Measurements from ENCODE around the gene C20orf96. TPM values are rescaled to one million over a fixed set of nuclear protein-coding genes. Genes with fewer than 3 reads are reported as not detected.

Gene C20orf96
- total RNA-seq, 1 donor, result 4.8 TPM

DNA sequence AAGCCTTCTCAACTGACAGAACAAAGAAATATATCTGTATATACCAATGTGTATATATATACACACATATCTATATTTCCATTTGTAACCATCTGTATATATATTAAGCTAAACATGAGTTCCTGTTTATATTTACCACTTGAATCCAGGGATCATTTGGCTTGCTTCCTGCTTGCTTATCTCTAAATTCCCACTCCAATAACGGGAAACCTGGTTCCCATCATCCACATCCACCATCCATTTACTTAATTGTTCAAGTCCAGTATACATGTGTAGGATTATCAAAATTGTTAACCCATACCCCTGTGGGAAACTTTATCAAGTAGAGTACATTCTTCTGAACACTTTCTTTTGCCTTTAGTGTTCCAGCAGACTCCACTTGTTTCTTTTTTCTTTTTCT, 22.3 kb upstream of the C20orf96 start:
- DNase-seq (ENCODE audit: low read depth in 2 of 3, low spot score in 2 of 3), result no peak

DNA sequence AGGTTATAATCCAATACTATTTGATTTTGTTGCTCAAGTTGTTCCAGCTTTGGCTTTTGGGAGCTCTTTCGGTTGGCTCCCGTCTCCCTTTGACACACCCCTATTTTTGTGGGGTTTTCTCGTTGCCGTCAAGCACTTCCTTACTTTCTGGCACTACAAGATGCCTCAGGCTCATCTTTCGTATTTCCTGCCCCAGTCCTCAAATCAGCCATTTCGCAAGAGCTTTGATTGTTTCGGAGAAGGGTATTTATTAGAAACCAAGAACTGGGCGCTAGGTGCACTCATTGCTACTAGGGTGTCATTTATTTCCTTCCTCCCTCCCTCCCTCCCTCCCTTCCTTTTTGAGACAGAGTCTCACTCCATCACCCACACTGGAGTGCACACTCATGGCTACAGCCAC, 21.5 kb upstream of the C20orf96 start:
- DNase-seq (ENCODE audit: low read depth in 2 of 3, low spot score in 2 of 3), result no peak

DNA sequence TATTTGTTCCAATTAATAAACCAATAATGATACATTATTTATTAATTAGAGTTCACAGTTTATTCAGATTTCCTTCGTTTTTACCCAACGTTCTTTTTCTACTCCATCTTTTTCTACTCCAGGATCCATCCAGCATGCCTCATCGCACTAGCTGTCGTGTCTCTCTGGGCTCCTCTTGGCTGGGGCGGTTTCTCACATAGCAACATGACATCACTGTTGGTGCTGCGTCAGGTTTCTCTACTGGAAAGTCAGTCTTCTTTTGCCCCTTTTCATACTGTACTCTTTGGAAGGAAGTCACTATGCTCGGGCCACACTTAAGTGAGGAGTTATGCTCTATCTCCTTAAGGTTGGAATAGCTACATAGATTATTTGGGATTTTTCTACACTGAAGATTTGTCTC, 21.1 kb upstream of the C20orf96 start:
- no peak for DNase-seq (ENCODE audit: low read depth in 2 of 3, low spot score in 2 of 3)

DNA sequence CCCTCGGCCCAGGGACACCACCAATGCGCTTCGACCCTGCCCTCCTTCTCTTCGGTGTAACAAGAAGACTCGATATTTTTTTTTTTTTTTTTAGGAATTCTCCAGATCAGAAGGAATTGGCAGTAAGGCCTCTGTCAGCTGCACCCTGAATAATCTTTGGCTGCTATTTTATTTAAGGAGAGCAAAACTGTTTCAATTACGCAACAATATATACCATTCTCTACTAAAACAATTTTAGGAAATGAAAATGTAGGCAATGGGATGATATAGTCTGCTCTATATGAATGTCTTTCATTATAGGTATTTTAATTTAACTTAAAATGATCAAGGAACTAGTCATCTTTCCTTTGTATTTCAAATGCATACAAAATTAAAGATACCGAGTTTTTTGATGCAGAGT, 20.1 kb upstream of the C20orf96 start:
- no peak for DNase-seq (ENCODE audit: low read depth in 2 of 3, low spot score in 2 of 3)

DNA sequence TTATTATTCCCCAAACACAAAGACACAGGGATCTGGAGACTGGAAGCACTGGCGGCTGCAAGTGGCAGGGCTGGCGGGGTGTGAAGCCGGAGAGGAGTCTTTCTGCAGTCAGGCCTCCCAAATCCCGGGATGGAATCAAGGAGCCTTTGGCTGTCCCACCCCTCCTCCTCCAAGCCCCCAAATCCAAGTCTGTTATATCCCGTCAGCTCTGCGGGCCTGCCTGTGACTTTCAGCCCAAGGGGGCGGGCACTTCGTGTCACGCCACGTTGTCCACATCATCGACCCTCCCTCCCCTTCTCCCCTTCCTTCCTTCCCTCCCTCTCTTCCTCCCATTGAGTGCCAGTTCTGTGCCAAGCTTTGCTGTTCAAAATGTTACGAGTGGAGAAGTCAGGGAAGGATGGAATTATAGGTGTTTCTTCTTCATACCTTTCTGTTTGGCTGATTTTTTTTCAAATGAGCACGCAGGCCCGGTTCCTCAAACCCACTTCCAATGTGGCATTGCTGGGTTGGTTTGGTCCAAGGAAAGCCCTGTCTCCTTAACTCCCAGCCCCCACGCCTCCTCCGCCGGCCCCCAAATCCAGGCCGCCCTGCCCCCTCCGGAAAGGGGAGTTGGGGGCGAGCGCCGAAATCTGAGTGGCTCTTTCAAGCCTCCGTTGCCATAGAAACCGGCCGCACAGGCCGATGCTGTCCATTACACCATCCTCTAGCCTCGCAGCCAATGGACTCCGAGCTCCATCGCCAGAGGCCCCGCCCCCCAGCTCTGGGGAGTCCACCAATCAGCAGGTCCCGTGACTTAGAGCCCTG, 19.5 kb upstream of the C20orf96 start:
- DNase-seq (ENCODE audit: low read depth in 2 of 3, low spot score in 2 of 3), result peak in 2 of 3 donors; percentile 95 to 99

DNA sequence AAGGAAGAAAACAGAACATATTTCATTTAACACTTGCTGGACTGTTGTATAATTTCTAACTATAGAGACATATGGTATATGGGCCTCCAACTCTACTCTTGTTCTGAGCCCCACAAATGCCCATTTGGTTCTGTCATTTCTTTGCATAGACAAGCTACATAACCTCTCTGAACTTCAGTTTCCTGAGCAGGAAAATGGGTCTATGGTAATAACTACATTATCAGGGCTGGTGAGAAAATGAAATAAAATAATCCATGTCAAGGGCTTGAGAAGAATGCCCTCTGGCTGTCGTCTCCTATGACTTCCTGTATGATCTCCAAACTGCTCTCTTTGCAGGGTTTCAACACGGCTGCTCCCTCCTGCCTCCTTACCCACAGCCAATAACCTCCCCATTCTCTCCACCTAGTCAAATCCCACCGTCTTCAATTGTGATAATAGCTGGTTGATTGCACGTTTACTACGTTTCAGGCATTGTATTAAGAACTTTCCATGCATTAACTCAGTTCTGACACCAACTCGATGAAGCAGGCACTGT, 18.8 kb upstream of the C20orf96 start:
- no peak for DNase-seq (ENCODE audit: low read depth in 2 of 3, low spot score in 2 of 3)

DNA sequence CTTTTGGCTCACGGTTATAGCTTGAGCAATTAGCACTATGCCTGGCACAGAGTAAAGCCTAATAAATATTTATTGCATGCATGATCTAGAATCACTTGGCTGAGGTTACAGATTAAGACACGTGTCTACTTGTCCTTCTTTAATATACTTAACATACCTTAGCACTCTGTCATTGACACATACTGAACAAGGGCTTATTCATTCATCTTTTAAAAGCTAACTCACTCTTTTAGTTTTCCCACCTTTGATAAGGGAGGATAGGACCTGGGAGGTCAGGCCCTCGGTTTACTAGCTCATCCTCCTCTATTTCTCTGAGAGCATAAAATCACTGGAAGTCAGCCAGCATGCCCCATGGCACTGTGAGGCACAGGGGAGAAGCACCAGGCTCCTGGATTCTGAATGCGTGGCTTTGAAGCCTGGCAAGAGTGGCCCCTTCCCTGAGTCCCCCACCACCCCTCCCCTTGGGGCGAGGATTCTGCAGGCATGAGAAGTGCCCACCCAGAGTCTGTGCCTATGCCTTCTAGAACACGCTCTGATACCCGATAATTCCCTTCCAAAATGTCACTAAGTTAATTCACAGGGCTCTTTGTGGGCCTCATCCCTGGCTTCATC, 18.0 kb upstream of the C20orf96 start:
- DNase-seq (ENCODE audit: low read depth in 2 of 3, low spot score in 2 of 3), result no peak

DNA sequence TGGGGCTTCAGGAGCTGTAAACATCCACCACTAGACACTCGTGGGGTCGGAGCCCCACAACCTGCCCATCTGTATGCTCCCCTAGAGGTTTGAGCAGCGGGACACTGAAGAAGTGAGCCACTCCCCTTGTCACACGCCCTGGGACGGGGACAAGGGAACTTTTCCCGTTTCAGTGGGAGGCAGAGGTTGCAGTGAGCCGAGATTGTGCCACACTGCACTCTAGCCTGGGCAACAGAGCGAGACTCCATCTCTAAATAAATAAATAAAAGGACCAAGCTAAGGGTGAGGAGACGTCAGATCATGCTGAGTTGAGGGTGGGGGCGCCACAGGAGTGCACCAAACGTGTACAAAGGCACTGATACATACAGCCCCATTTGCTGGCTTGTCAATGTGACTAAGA, 15.2 kb upstream of the C20orf96 start:
- DNase-seq (ENCODE audit: low read depth in 2 of 3, low spot score in 2 of 3), result no peak

DNA sequence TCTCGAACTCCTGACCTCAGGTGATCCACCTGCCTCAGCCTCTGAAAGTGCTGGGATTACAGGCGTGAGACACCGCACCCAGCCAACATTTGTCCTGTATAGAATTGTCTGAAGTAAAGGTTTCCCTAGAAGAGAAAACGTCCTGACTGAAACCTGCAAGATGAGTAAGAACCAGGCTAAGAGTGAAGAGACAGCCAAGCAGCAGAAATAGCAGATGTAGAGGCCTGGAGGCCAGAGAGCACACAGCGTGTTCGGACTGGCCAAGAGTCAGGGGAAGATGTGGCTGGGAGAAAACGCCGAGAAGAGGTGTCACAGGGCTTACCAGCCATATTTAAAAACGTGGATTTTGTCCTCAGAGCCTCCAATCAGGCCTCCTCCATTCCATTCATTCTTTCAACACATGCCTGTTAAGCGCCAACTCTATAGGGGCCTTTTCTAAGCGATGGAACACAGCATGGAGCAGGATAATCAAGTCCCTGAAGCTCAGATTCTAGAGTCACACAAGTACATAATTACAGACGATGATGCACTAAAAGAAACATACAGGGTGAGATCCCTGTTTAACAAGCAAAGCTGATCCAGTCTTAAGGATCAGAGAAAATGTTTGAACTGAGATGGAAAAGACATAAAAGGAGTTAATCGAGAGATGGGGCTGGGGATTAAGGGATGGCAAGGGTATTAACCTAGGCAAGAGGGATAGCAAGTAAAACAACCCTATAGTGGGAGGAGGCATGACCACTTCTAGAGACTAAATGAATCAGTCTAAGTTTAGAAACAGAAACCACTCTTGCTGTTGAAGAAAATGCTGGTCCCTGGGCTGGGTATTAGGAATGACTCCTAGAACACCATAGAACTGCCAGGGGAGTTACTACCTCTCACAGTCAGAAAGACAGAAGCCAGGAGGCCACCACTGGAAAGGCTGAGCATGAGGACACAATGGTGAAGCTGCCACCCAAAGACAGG, 11.6 kb upstream of the C20orf96 start:
- DNase-seq (ENCODE audit: low read depth in 2 of 3, low spot score in 2 of 3), result no peak

DNA sequence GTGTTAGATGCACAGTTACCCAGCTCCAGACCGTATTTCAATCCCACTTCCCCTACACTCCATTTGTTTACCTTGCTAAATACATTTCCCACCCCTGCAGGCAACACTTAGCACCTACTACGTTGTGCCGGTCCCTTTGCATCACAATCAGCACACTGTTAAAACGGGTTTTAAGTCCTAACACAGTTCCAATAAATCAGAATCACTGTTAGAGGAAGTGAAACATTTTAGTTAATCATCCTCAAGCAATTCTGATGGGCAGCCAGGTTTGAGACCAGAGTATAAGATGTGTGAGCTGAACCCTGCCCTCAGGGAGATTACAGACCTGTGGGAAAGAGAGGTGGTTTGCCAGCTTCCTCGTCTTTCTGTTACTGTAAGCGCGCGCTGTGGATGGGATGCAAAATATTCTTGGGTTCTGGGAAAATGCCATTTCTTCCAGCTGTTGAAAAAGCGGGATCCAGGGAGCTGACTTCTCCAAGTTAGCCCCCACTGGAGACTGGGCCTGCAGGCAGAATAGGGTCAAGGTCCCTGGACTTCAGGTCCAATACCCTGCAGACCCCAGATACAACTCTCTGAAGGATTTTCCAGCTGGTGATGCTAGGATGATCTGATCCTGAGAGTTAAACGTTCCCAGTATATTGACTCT, 9.9 kb upstream of the C20orf96 start:
- no peak for DNase-seq (ENCODE audit: low read depth in 2 of 3, low spot score in 2 of 3)

DNA sequence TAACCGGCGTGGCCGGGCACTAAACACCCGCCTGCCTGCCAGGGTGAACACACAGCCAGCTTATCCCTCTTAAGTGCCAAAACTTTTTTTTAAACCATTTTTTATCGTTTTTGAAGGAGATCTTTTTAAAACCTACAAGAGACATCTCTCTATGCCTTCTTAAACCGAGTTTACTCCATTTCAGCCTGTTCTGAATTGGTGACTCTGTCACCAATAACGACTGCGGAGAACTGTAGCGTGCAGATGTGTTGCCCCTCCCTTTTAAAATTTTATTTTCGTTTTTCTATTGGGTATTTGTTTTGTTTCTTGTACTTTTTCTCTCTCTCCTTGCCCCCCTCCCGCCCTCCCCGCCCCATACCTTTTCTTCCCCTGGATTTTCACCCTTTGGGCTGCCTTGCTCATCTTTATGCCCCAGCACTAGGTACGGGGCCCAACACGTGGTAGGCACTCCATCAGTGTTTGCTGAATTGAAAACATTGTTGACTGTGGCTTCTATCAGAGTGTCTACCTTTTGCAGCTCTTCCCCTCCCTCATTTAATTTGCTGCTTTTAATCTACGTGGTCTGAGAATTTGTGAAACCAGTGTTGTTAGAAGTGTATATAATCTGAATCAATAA, 8.3 kb upstream of the C20orf96 start:
- DNase-seq (ENCODE audit: low read depth in 2 of 3, low spot score in 2 of 3), result no peak

DNA sequence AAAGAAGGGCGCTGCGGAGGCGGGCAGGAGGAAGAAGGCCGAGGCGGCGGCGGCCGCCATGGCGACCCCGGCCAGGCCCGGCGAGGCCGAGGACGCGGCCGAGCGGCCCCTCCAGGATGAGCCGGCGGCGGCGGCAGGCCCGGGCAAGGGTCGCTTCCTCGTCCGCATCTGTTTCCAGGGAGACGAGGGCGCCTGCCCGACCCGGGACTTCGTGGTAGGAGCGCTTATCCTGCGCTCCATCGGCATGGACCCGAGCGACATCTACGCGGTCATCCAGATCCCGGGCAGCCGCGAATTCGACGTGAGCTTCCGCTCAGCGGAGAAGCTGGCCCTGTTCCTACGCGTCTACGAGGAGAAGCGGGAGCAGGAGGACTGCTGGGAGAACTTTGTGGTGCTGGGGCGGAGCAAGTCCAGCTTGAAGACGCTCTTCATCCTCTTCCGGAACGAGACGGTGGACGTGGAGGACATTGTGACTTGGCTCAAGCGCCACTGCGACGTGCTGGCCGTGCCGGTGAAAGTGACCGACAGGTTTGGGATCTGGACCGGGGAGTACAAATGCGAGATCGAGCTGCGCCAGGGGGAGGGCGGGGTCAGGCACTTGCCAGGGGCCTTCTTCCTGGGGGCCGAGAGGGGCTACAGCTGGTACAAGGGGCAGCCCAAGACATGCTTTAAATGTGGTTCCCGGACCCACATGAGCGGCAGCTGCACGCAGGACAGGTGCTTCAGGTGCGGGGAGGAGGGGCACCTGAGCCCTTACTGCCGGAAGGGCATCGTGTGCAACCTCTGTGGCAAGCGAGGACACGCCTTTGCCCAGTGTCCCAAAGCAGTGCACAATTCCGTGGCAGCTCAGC, 7.6 kb upstream of the C20orf96 start:
- peak; percentile 8 to 36 (median 19) for DNase-seq (ENCODE audit: low read depth in 2 of 3, low spot score in 2 of 3)

DNA sequence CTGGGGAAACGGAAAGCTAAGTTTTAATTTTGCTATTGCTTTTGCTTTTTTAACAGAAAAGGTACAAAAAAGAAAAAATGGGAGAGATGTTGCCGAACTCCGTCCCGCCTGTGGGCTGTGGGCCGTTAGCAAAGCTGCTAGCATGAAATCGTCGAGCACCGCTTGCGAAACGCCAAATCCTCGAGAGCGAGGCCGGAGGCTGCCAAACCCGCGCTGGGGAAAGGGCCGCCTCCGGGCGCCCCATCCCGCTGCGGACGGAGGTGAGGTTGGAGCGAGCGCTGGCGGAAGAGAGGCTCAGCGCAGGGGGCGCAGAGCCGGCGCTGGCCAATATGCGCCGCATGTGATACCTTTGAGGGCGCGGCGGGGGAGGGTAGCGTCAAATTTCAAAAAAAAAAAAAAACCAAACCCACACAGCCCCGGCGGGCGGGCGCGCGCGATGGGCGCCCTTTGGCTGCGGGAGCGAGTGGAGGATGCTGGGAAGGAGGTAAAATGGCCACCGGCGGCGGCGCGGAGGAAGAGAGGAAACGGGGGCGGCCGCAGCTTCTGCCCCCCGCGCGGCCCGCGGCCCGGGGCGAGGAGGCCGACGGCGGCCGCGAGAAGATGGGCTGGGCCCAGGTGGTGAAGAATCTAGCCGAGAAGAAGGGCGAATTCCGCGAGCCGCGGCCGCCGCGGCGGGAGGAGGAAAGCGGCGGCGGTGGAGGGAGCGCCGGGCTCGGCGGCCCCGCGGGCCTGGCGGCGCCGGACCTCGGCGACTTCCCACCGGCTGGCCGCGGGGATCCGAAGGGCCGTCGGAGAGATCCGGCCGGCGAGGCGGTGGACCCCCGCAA, 6.8 kb upstream of the C20orf96 start, which contains the start of gene ZCCHC3:
TSS of gene ZCCHC3 (plus strand) at position 473 of the 827 bp plus-strand sequence. CDS start at position 490, 17 bp downstream.
- DNase-seq (ENCODE audit: low read depth in 2 of 3, low spot score in 2 of 3), result peak; percentile 77 to 96 (median 94)

DNA sequence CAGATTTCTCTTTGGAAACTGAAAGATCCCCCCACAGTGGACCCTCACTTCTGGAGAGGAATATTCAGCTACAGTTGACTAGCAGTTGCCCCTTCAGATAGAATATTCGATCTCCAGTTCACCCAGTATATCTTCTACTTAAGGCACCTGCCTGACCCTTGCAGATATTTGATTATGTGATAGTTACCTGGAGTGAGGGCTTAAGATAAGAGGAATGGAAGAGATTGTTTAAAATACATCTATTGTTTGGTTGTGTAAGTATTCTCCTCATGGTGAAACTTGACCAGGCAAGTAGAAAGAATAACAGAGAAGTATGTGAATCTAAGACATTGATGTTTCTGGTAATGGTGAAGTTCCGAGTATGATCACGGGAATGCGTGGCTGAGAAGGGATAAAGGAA, 5.3 kb upstream of the C20orf96 start:
- no peak for DNase-seq (ENCODE audit: low read depth in 2 of 3, low spot score in 2 of 3)

DNA sequence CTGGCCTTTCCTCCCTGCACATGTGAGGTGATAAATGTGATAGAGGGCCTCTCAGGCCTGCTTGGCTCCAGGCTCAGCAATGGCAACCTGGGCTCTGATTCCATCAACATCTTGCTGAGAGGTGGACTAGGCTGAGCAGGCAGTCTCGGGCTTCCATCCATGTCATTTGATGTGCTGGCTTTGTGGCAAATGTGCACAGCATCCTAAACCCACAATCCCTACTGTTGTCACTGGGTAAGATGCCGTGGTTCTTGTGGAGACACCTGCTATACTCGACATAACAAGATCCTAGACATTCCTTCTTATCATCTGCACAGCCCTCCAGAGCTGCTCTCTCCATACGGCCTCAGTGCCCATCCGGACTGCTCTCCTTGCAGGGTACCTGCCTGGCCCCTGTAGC, 4.1 kb upstream of the C20orf96 start:
- DNase-seq (ENCODE audit: low read depth in 2 of 3, low spot score in 2 of 3), result no peak

DNA sequence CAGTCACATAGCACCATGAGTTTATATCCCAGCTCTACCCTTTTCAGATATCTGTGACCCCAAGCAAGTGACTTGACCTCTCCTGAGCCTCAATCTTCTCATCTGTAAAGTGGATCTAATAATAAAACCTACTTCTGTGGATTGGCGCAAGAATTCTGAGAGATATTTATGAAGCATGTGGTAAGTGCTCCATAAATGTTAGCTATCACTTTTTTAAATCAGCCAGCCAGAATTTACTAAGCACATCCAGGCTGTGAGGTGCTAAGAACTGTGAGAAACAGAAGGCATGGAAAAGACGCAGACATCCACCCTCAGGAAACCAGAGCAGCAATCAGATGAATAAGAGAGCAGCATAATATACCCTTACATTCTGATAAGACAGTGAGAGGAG, 862 bp downstream of the C20orf96 start:
- DNase-seq (ENCODE audit: low read depth in 2 of 3, low spot score in 2 of 3), result no peak

DNA sequence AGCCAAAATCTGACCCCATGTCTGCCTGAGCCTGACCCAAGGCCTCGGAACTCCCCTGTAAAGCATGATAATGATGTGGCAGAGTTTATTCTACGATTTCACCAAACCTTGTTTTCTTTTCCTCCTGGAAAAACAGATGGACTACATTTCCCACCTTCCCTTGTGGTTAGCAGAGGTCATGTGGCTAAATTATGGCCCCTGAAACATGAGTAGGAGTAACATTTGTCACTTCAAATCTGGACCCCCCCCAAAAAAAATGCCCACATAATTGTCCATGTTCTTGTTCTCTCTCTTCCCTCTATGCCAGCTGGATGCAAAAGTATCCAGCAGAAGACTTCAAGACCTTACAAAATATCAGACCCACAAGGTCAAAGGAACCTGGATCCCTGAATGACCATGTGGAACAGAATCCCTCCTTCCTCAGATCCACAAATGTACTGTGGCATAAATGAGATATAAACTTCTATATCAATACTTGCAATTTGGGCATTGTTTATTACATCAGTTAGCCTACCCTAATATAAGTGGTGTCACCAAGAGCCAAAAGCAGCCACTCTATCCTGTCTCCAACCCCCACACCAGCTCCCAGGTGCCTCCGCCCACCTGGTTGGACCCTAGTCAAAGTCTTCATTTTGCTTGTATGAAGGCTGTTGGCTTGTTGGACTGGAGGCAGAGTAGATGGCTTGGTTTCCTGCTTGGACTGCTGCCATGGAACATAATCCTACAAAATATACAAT, 1.4 kb downstream of the C20orf96 start:
- no peak for DNase-seq (ENCODE audit: low read depth in 2 of 3, low spot score in 2 of 3)

DNA sequence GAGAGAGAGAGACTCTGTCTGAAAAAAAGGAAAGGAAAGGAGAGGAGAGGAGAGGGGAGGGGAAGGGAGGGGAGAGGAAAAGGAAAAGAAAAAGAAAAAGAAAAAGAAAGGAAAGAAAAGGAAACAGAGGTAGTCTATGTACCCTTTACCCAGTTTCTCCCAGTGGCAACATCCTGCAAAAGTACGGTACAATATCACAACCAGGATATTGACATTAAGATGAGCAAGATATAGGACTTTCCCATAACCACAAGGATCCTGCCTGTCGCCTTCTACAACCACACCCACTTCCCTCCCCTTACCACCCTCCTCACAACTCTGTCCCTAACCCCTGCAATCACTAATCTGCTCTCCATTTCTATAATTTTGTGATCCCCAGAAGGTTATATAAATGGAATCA, 4.0 kb downstream of the C20orf96 start:
- DNase-seq (ENCODE audit: low read depth in 2 of 3, low spot score in 2 of 3), result no peak
